NT2/D1 (cell line): ENCODE measurements around the gene STK24.

ENCODE experiments used
- SUZ12 ChIP-seq: IDR thresholded peaks from 2 replicates; pipeline ENCODE4 v1.6.1; 2011; ENCODE audit not compliant: insufficient read length, insufficient read depth; ENCODE audit errors: extremely low read depth
- YY1 ChIP-seq: IDR thresholded peaks from 2 replicates; pipeline ENCODE4 v1.6.1; 2011; ENCODE audit not compliant: insufficient read length, insufficient read depth
- ZNF274 ChIP-seq: IDR thresholded peaks from 2 replicates; pipeline ENCODE4 v1.6.1; 2011; ENCODE audit warnings: mild to moderate bottlenecking, low read depth, low read length

DNA sequence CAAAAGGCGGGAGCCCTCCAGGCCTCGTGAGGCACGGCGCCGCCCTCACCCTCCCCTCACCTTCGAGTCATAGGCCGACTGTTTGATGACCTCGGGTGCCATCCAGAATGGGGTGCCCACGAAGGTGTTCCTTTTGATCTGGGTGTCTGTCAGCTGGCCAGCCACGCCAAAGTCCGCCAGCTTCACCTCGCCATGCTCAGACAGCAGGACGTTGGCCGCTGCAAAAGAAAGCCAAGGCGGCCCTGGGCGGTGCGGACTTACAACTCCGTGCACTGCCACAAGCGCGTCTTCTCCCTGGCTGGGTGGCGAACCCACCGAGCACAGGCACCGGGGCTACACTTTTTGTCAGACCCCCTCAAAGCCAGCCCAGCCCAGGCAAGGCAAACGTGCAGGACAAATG lies 102.1 kb downstream of the STK24 start:
- TF ChIP-seq YY1 = no peak
- TF ChIP-seq ZNF274 = no peak
- no peak for TF ChIP-seq SUZ12
